Caki2 (cell line): ENCODE data around the gene DEF6. TPM values are rescaled to one million over a fixed set of nuclear protein-coding genes. Genes with fewer than 3 reads are reported as not detected.

Experiments used
- DNase-seq: peaks from one replicate; pipeline ENCODE4 v3.0.0-alpha.2; 2015; ENCODE audit warnings: low read depth
- in situ Hi-C: cut with HindIII; loops from 2 replicates; pipeline ENCODE4 v1.10.0; 2016; ENCODE audit warnings: low sequenced_read_pairs, low pct_unique_long_range_greater_than_20kb, mixed read lengths
- total RNA-seq: library from RNA; depleted of rRNA; stranded (reverse); fragments of >200 nt; shearing (Covaris generic); gene quantifications from 2 replicates; pipeline ENCODE4 v1.2.3, GENCODE V29; 2014; ENCODE audit warnings: low replicate concordance; rRNA removed

Gene DEF6
- 15.2 and 16.5 TPM in 2 replicates for total RNA-seq

- in situ Hi-C loops, result no loop called here
- DNase-seq, result peak; percentile 71
Measured at GRCh38 chr6:35297601-35298481, at the start of gene DEF6. TSS of gene DEF6 (plus strand) at chr6:35297818. CDS start at chr6:35297857, 39 bp downstream.

- no peak for DNase-seq
- in situ Hi-C loops, result no loop called here
Measured at GRCh38 chr6:35248300-35248699, 49.3 kb upstream of the DEF6 start.

- in situ Hi-C loops, result no loop called here
- DNase-seq, result no peak
Measured at GRCh38 chr6:35248965-35249364, 48.7 kb upstream of the DEF6 start.

GRCh38 chr6:35251949-35252348, 45.7 kb upstream of the DEF6 start:
- DNase-seq, result no peak
- in situ Hi-C loops, result no loop called here

- DNase-seq, result no peak
- in situ Hi-C loops, result no loop called here
Measured at GRCh38 chr6:35253249-35253648, 44.4 kb upstream of the DEF6 start.

- no peak for DNase-seq
- in situ Hi-C loops, result no loop called here
Measured at GRCh38 chr6:35258336-35258735, 39.3 kb upstream of the DEF6 start.

GRCh38 chr6:35258858-35259193, 38.8 kb upstream of the DEF6 start:
- in situ Hi-C loops, result no loop called here
- DNase-seq, result no peak

GRCh38 chr6:35259194-35259947, 38.2 kb upstream of the DEF6 start, which contains the start of gene ZNF76:
TSS of gene ZNF76 (plus strand) at chr6:35259735. CDS start at chr6:35281152, 21,417 bp downstream.
- DNase-seq, result peak; percentile 99
- in situ Hi-C loops, result no loop called here

GRCh38 chr6:35259948-35260590, 37.5 kb upstream of the DEF6 start:
- DNase-seq, result no peak
- in situ Hi-C loops, result no loop called here

GRCh38 chr6:35260591-35261570, 36.7 kb upstream of the DEF6 start:
- DNase-seq, result no peak
- in situ Hi-C loops, result no loop called here

- no peak for DNase-seq
- in situ Hi-C loops, result no loop called here
Measured at GRCh38 chr6:35262596-35262995, 35.0 kb upstream of the DEF6 start.

GRCh38 chr6:35264550-35265274, 32.9 kb upstream of the DEF6 start:
- DNase-seq, result no peak
- in situ Hi-C loops, result no loop called here

GRCh38 chr6:35265523-35265922, 32.1 kb upstream of the DEF6 start:
- DNase-seq, result no peak
- in situ Hi-C loops, result no loop called here

- DNase-seq, result no peak
- in situ Hi-C loops, result no loop called here
Measured at GRCh38 chr6:35267446-35267845, 30.2 kb upstream of the DEF6 start.

- in situ Hi-C loops, result no loop called here
- no peak for DNase-seq
Measured at GRCh38 chr6:35267897-35268296, 29.7 kb upstream of the DEF6 start.

- in situ Hi-C loops, result no loop called here
- DNase-seq, result no peak
Measured at GRCh38 chr6:35272005-35272404, 25.6 kb upstream of the DEF6 start.

GRCh38 chr6:35273822-35274559, 23.6 kb upstream of the DEF6 start:
- in situ Hi-C loops, result no loop called here
- DNase-seq, result no peak
